Measurements from ENCODE around the gene TANC1.

- no peak for TF ChIP-seq CTCF (IDR thresholded peaks at IDR 0.05)
- no peak for TF ChIP-seq POLR2A (IDR thresholded peaks at IDR 0.05)
Observed at GRCh38 chr2:158963071-158963470, 5.4 kb upstream of the TANC1 start.
